Thoracic aorta (tissue), 2 donors: ENCODE data around the gene EIF2AK2. TPM values are rescaled to one million over a fixed set of nuclear protein-coding genes. Genes with fewer than 3 reads are reported as not detected.

Experiments
- ATAC-seq: fragments of 150-250 bp; one replicate; pipeline ENCODE4 v1.8.0; 2017; ENCODE audit warnings: low read depth; ENCODE audit not compliant: insufficient number of reproducible peaks, low FRiP score
- DNase-seq: peaks from one replicate; pipeline ENCODE4 v3.0.0-alpha.2; 2020; ENCODE audit warnings: low spot score
- H3K27ac ChIP-seq, 2 donors: fragments of 200-600 bp; sonication (generic); 1 replicate in 1 of 2; 2 replicates in 1 of 2; pipeline ENCODE4 v1.5.1; 2016; ENCODE audit warnings: mild to moderate bottlenecking in 2 of 2, moderate library complexity in 2 of 2
- H3K27me3 ChIP-seq: fragments of 200-600 bp; sonication (generic); replicated peaks from 2 replicates; pipeline ENCODE4 v1.6.0; 2016; ENCODE audit warnings: mild to moderate bottlenecking; ENCODE audit not compliant: insufficient read depth
- H3K36me3 ChIP-seq: fragments of 200-600 bp; sonication (generic); one replicate; pipeline ENCODE4 v1.5.1; 2016
- H3K4me1 ChIP-seq, 2 donors: fragments of 200-600 bp; sonication (generic); 1 replicate in 1 of 2; 2 replicates in 1 of 2; pipeline versions ENCODE4 v1.5.1 to v1.6.0; 2016; ENCODE audit warnings: low read depth in 2 of 2, mild to moderate bottlenecking in 1 of 2; ENCODE audit not compliant: control insufficient read depth in 1 of 2
- H3K4me3 ChIP-seq: fragments of 200-600 bp; sonication (generic); 2 replicates; pipeline ENCODE4 v1.5.1; 2016; ENCODE audit warnings: mild to moderate bottlenecking
- H3K9me3 ChIP-seq: fragments of 200-600 bp; sonication (generic); 2 replicates; pipeline ENCODE4 v1.5.1; 2016
- total RNA-seq, 2 donors: library from RNA; depleted of rRNA; stranded (reverse); fragments of >200 nt; gene quantifications; one replicate each; pipeline versions ENCODE4 v1.1.0 to v1.2.3, GENCODE V29; 2016
- TF ChIP-seq, protein P1 (sequence below): fragments of 200-600 bp; sonication (generic); IDR thresholded peaks from one replicate; pipeline ENCODE4 v1.5.1; 2019; ENCODE audit warnings: antibody characterized with exemption

Gene EIF2AK2
- total RNA-seq, 2 donors from 2014 or later: 37.4 to 39.0 TPM

GRCh38 chr2:37060446-37060845 is 96.3 kb downstream of the EIF2AK2 start:
- TF ChIP-seq, protein P1, sequence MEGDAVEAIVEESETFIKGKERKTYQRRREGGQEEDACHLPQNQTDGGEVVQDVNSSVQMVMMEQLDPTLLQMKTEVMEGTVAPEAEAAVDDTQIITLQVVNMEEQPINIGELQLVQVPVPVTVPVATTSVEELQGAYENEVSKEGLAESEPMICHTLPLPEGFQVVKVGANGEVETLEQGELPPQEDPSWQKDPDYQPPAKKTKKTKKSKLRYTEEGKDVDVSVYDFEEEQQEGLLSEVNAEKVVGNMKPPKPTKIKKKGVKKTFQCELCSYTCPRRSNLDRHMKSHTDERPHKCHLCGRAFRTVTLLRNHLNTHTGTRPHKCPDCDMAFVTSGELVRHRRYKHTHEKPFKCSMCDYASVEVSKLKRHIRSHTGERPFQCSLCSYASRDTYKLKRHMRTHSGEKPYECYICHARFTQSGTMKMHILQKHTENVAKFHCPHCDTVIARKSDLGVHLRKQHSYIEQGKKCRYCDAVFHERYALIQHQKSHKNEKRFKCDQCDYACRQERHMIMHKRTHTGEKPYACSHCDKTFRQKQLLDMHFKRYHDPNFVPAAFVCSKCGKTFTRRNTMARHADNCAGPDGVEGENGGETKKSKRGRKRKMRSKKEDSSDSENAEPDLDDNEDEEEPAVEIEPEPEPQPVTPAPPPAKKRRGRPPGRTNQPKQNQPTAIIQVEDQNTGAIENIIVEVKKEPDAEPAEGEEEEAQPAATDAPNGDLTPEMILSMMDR: no peak
- ATAC-seq (no peak), DNase-seq (no peak)
- no peaks in the 10 kb centered on the region for H3K27me3 ChIP-seq
- no peaks in the 10 kb centered on the region for H3K9me3 ChIP-seq
- H3K4me3 ChIP-seq: no peak overlapping the region
- H3K27ac ChIP-seq: no peak overlapping the region
- H3K4me1 ChIP-seq: no peaks in the 10 kb centered on the region
- H3K36me3 ChIP-seq: peaks cover 28% of the 10 kb centered on the region

DNA sequence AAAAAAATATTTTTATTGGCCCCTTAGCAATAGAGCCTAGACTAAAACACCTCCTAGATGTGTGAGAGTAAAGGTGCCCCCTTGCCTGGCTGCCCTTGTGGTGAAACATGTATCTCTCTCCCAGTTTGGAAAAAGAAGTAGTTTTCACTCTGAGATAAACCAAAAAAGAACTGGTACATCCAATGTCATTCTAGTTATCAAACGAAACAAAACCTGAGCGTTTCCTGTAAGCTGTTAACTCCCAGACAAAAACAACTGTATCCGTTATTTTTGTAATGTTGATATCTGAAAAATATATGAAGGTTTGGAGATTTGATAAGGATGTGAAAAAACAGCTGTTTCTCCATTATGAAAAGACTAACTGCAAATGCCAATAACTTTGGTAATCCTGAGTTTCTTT is 96.9 kb downstream of the EIF2AK2 start:
- Histone ChIP-seq H3K4me3 (no peak overlapping the region), H3K4me1 (no peaks in the 10 kb centered on the region), H3K27me3 (no peaks in the 10 kb centered on the region), H3K36me3 (peaks cover 28% of the 10 kb centered on the region), H3K27ac (no peak overlapping the region), H3K9me3 (no peaks in the 10 kb centered on the region)
- DNase-seq (no peak), ATAC-seq (no peak)
- TF ChIP-seq, protein P1: no peak

DNA sequence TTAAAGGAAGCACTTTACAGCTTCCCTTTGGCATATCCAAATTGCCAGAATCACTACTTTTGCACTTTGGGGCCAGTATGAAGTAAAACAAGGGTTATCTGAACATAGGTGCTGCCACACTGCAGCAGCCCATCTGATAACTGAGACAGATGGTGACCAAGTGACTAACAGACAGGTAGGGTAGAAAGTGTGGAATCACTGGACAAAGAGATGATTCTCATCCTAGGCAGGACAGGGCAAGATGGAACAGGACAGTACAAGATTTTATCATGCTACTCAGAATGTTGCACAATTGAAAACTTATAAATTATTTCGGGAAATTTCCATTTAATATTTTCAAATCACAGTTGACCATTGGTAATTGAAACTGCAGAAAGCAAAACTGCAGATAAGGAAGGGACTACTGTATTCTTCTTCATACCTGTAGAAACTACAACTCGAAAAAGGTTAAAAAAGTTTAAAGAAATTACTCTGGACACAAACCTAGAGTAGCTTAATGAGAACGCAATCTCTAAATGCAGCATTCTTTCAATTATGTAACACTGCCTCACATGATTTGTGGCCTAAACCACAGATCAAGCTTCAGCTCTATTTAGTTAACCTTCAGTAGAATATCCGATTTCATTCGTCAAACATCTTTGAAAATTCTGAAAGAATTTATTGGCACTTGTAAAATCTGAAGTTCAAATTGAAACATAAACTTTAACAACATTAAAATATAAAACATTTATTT is 104.0 kb downstream of the EIF2AK2 start:
- TF ChIP-seq, protein P1: no peak
- Histone ChIP-seq H3K27me3 (no peaks in the 10 kb centered on the region), H3K36me3 (peaks cover 21% of the 10 kb centered on the region), H3K27ac (no peak overlapping the region), H3K4me3 (no peak overlapping the region), H3K9me3 (no peaks in the 10 kb centered on the region), H3K4me1 (no peaks in the 10 kb centered on the region)
- DNase-seq (no peak), ATAC-seq (no peak)

Other genes starting within 250 kb of the EIF2AK2 start
- gene STRN, start 190.4 kb downstream of the EIF2AK2 start, total RNA-seq: 10 to 100 TPM; 14.6 to 23.4 TPM
- 10 to 100 TPM; 21.0 to 35.6 TPM for gene HEATR5B, start 72.6 kb downstream of the EIF2AK2 start, total RNA-seq
- 1 to 10 TPM; 5.6 to 9.0 TPM for gene GPATCH11, start 72.5 kb downstream of the EIF2AK2 start, total RNA-seq
- gene SULT6B1, start 31.7 kb upstream of the EIF2AK2 start, total RNA-seq: not detected
- 10 to 100 TPM; 13.7 to 25.5 TPM for gene CEBPZOS, start 39.5 kb upstream of the EIF2AK2 start, total RNA-seq
- gene CEBPZ, start 74.6 kb upstream of the EIF2AK2 start, total RNA-seq: 10 to 100 TPM; 17.3 to 38.2 TPM
- gene NDUFAF7, start 74.7 kb upstream of the EIF2AK2 start, total RNA-seq: 10 to 100 TPM; 15.2 to 22.3 TPM
- gene PRKD3, start 167.9 kb upstream of the EIF2AK2 start, total RNA-seq: 10 to 100 TPM; 46.8 to 78.4 TPM
- 1 to 10 TPM; 5.0 to 6.8 TPM for gene QPCT, start 187.7 kb upstream of the EIF2AK2 start, total RNA-seq